Uterus (tissue), 2 donors: ENCODE results near the gene KRT79.

ENCODE experiments used
- CTCF ChIP-seq, 4 experiments: fragments of 200-600 bp in 2 of 4; fragments of 450-650 bp in 2 of 4; sonication (generic) in 2 of 4; IDR thresholded peaks; one replicate each; pipeline ENCODE4 v1.5.1; 2016 to 2019; ENCODE audit warnings: antibody characterized with exemption in 4 of 4, mild to moderate bottlenecking in 2 of 4, moderate library complexity in 1 of 4
- POLR2A ChIP-seq, 2 donors: fragments of 450-650 bp; IDR thresholded peaks; one replicate each; pipeline ENCODE4 v1.6.1; 2016; ENCODE audit warnings: antibody characterized with exemption in 2 of 2, mild to moderate bottlenecking in 1 of 2, moderate library complexity in 1 of 2

GRCh38 chr12:52827499-52828090, 6.5 kb downstream of the KRT79 start:
- TF ChIP-seq CTCF (IDR thresholded peaks at IDR 0.05) (no peak), POLR2A (IDR thresholded peaks at IDR 0.05) (no peak)
